HEK293 (cell line): ENCODE results near the gene NFATC1.
"Not testable (repeated sequence)": the region's sequence is repeated elsewhere in the genome, so short reads cannot be mapped to it uniquely, and the experiment has no call there.

Experiments used
- CTCF ChIA-PET: fragments of 350-600 bp; formaldehyde crosslinking; extraction: SDS; loops from one replicate; lab custom pipeline; 2021; ENCODE audit warnings: antibody characterized with exemption; lab: Yijun Ruan, JAX
- POLR2A ChIA-PET: fragments of 300-600 bp; formaldehyde crosslinking; extraction: SDS; loops from one replicate; lab custom pipeline; 2020; ENCODE audit warnings: antibody characterized with exemption, inconsistent platforms; lab: Yijun Ruan, JAX
- H3K27ac ChIP-seq: fragments of 200-500 bp; sonication (Bioruptor generic); 2 replicates; pipeline ENCODE4 v1.5.1; 2014; ENCODE audit warnings: low read depth, low read length, control low read depth, inconsistent platforms; ENCODE audit errors: extremely low read depth
- H3K36me3 ChIP-seq, 2 experiments: fragments of 200-500 bp in 1 of 2; sonication (Bioruptor generic) in 1 of 2; 1 replicate in 1 of 2; 2 replicates in 1 of 2; pipeline ENCODE4 v1.5.1; 2014 to 2017; ENCODE audit warnings: inconsistent platforms in 2 of 2, low read length in 2 of 2; ENCODE audit not compliant: control insufficient read depth in 2 of 2, insufficient read depth in 1 of 2
- H3K4me1 ChIP-seq: fragments of 200-500 bp; sonication (Bioruptor generic); 2 replicates; pipeline ENCODE4 v1.5.1; 2014; ENCODE audit warnings: mild to moderate bottlenecking, low read length, inconsistent platforms; ENCODE audit not compliant: control insufficient read depth, insufficient read depth
- H3K4me3 ChIP-seq: 2 replicates; pipeline ENCODE4 v1.5.1; 2011; ENCODE audit warnings: low read depth, mild to moderate bottlenecking, control low read depth, low read length, moderate library complexity
- H3K9me3 ChIP-seq: fragments of 200-500 bp; sonication (Bioruptor generic); 2 replicates; pipeline ENCODE4 v1.5.1; 2014; ENCODE audit warnings: low read depth, low read length, inconsistent platforms; ENCODE audit not compliant: control insufficient read depth, insufficient read depth
- FEZF1 ChIP-seq: fragments of 450-650 bp; formaldehyde crosslinking; IDR thresholded peaks from 2 replicates; pipeline ENCODE4 v1.5.1; 2016; ENCODE audit warnings: missing biosample characterization, missing genetic modification characterization
- GLI2 ChIP-seq: fragments of 450-650 bp; formaldehyde crosslinking; IDR thresholded peaks from 2 replicates; pipeline ENCODE4; 2017; ENCODE audit warnings: missing biosample characterization, missing genetic modification characterization, low read depth, borderline replicate concordance
- GLIS1 ChIP-seq: fragments of 450-650 bp; formaldehyde crosslinking; IDR thresholded peaks from 2 replicates; pipeline ENCODE4 v1.5.1; 2016; ENCODE audit warnings: missing biosample characterization, missing genetic modification characterization
- KLF10 ChIP-seq: fragments of 450-650 bp; IDR thresholded peaks from 2 replicates; pipeline ENCODE4 v1.5.1; 2018; ENCODE audit warnings: missing biosample characterization, mild to moderate bottlenecking, missing genetic modification characterization
- ZBTB1 ChIP-seq: fragments of 450-650 bp; formaldehyde crosslinking; IDR thresholded peaks from 2 replicates; pipeline ENCODE4 v1.5.1; 2016; ENCODE audit warnings: missing biosample characterization, missing genetic modification characterization
- ZBTB7A ChIP-seq: fragments of 450-650 bp; formaldehyde crosslinking; IDR thresholded peaks from 2 replicates; pipeline ENCODE4 v1.5.1; 2016; ENCODE audit warnings: low read depth, missing biosample characterization, missing genetic modification characterization
- ZNF112 ChIP-seq: fragments of 450-650 bp; formaldehyde crosslinking; IDR thresholded peaks from 2 replicates; pipeline ENCODE4 v1.5.0; 2017; ENCODE audit warnings: missing biosample characterization, missing genetic modification characterization
- ZNF24 ChIP-seq: fragments of 450-650 bp; formaldehyde crosslinking; IDR thresholded peaks from 2 replicates; pipeline ENCODE4 v1.5.1; 2016; ENCODE audit warnings: missing biosample characterization, missing genetic modification characterization
- ZNF311 ChIP-seq: fragments of 450-650 bp; formaldehyde crosslinking; IDR thresholded peaks from 2 replicates; pipeline ENCODE4 v1.5.1; 2017; ENCODE audit warnings: missing biosample characterization, missing genetic modification characterization, borderline replicate concordance
- ZNF335 ChIP-seq: fragments of 450-650 bp; formaldehyde crosslinking; conservative IDR thresholded peaks from 2 replicates; pipeline ENCODE4 v1.5.1; 2016; ENCODE audit warnings: missing biosample characterization, missing genetic modification characterization
- ZNF416 ChIP-seq: fragments of 450-650 bp; formaldehyde crosslinking; IDR thresholded peaks from 2 replicates; pipeline ENCODE4 v1.5.1; 2016; ENCODE audit warnings: missing biosample characterization, missing genetic modification characterization
- ZNF558 ChIP-seq: fragments of 450-650 bp; formaldehyde crosslinking; IDR thresholded peaks from 2 replicates; pipeline ENCODE4 v1.5.1; 2016; ENCODE audit warnings: missing biosample characterization, missing genetic modification characterization
- ZNF585B ChIP-seq: fragments of 450-650 bp; formaldehyde crosslinking; IDR thresholded peaks from 2 replicates; pipeline ENCODE4 v1.5.1; 2016; ENCODE audit warnings: missing biosample characterization, missing genetic modification characterization
- ZNF621 ChIP-seq: fragments of 450-650 bp; formaldehyde crosslinking; IDR thresholded peaks from 2 replicates; pipeline ENCODE4 v1.5.1; 2017; ENCODE audit warnings: missing biosample characterization, missing genetic modification characterization
- ZNF626 ChIP-seq: fragments of 450-650 bp; sonication (Bioruptor Pico); formaldehyde crosslinking; IDR thresholded peaks from 2 replicates; pipeline ENCODE4 v1.5.1; 2018; ENCODE audit warnings: missing biosample characterization, missing genetic modification characterization, inconsistent platforms
- ZNF792 ChIP-seq: fragments of 450-650 bp; formaldehyde crosslinking; IDR thresholded peaks from 2 replicates; pipeline ENCODE4 v1.5.1; 2016; ENCODE audit warnings: missing biosample characterization, missing genetic modification characterization
- ZNF830 ChIP-seq: fragments of 450-650 bp; IDR thresholded peaks from 2 replicates; pipeline ENCODE4 v1.5.0; 2018; ENCODE audit warnings: missing biosample characterization, missing genetic modification characterization, low read depth, mild to moderate bottlenecking, moderate library complexity
- ZXDB ChIP-seq: fragments of 450-650 bp; formaldehyde crosslinking; IDR thresholded peaks from 2 replicates; pipeline ENCODE4 v1.5.1; 2016; ENCODE audit warnings: missing biosample characterization, missing genetic modification characterization
- TF ChIP-seq, protein P1 (sequence below): fragments of 450-650 bp; formaldehyde crosslinking; IDR thresholded peaks from 2 replicates; pipeline ENCODE4 v1.5.1; 2017; ENCODE audit warnings: missing biosample characterization, missing genetic modification characterization
- TF ChIP-seq, protein P2 (sequence below): fragments of 450-650 bp; formaldehyde crosslinking; IDR thresholded peaks from 2 replicates; pipeline ENCODE4 v1.5.1; 2017; ENCODE audit warnings: missing biosample characterization, missing genetic modification characterization
- TF ChIP-seq, protein P3 (sequence below): IDR thresholded peaks from 2 replicates; pipeline ENCODE4 v1.6.1; 2011; ENCODE audit warnings: mild to moderate bottlenecking, low read depth, low read length, borderline replicate concordance
- TF ChIP-seq, protein P4 (sequence below): fragments of 450-650 bp; formaldehyde crosslinking; IDR thresholded peaks from 2 replicates; pipeline ENCODE4 v1.5.1; 2016; ENCODE audit warnings: missing biosample characterization, missing genetic modification characterization

Gene NFATC1

DNA sequence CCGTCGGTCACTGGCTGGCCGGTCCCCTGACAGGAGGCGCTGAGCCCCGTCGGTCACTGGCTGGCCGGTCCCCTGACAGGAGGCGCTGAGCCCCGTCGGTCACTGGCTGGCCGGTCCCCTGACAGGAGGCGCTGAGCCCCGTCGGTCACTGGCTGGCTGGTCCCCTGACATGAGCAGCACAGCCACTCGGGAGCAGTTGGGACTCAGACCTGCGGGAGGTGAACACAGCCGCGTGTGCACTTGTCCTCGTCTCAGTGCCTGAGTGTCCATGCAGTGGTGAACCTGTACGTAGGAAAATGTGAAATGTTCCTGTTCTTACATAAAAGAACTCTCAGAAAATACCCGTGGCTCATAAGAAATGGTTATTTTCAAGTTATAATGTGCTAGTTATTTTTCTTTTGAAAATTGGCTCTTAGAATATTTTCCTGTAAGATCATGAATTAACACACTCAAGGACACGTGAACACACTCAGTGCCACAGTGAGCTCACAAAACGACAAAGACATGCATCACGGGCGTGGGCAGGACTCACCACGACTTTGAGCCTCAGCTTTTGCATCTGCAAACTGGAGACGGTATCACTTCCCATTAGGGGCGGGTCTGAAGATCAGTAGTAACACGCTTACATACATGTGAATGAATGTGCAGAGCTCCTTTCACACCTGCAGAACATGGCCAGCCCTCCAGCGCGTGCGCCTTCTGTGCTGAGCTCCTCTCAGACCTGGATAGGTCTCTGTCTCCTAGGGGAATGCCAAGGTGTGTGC is 21.1 kb upstream of the NFATC1 start:
- TF ChIP-seq ZNF112 (tag by site-specific recombination) = no peak
- no peak for TF ChIP-seq GLI2 (tag by site-specific recombination)
- no peak for TF ChIP-seq ZNF621
- TF ChIP-seq, protein P1, sequence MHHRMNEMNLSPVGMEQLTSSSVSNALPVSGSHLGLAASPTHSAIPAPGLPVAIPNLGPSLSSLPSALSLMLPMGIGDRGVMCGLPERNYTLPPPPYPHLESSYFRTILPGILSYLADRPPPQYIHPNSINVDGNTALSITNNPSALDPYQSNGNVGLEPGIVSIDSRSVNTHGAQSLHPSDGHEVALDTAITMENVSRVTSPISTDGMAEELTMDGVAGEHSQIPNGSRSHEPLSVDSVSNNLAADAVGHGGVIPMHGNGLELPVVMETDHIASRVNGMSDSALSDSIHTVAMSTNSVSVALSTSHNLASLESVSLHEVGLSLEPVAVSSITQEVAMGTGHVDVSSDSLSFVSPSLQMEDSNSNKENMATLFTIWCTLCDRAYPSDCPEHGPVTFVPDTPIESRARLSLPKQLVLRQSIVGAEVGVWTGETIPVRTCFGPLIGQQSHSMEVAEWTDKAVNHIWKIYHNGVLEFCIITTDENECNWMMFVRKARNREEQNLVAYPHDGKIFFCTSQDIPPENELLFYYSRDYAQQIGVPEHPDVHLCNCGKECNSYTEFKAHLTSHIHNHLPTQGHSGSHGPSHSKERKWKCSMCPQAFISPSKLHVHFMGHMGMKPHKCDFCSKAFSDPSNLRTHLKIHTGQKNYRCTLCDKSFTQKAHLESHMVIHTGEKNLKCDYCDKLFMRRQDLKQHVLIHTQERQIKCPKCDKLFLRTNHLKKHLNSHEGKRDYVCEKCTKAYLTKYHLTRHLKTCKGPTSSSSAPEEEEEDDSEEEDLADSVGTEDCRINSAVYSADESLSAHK = no peak
- no peak for TF ChIP-seq ZBTB1
- no peak for TF ChIP-seq ZNF792
- no peak for TF ChIP-seq ZNF335 (tag by site-specific recombination)
- TF ChIP-seq, protein P2, sequence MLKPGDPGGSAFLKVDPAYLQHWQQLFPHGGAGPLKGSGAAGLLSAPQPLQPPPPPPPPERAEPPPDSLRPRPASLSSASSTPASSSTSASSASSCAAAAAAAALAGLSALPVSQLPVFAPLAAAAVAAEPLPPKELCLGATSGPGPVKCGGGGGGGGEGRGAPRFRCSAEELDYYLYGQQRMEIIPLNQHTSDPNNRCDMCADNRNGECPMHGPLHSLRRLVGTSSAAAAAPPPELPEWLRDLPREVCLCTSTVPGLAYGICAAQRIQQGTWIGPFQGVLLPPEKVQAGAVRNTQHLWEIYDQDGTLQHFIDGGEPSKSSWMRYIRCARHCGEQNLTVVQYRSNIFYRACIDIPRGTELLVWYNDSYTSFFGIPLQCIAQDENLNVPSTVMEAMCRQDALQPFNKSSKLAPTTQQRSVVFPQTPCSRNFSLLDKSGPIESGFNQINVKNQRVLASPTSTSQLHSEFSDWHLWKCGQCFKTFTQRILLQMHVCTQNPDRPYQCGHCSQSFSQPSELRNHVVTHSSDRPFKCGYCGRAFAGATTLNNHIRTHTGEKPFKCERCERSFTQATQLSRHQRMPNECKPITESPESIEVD (tag by site-specific recombination) = no peak
- TF ChIP-seq ZNF311 (tag by site-specific recombination) = no peak
- TF ChIP-seq ZNF558 = no peak
- TF ChIP-seq, protein P3, sequence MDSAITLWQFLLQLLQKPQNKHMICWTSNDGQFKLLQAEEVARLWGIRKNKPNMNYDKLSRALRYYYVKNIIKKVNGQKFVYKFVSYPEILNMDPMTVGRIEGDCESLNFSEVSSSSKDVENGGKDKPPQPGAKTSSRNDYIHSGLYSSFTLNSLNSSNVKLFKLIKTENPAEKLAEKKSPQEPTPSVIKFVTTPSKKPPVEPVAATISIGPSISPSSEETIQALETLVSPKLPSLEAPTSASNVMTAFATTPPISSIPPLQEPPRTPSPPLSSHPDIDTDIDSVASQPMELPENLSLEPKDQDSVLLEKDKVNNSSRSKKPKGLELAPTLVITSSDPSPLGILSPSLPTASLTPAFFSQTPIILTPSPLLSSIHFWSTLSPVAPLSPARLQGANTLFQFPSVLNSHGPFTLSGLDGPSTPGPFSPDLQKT = no peak
- no peak for TF ChIP-seq ZNF626 (tag by site-specific recombination)
- TF ChIP-seq ZNF830 (tag by site-specific recombination) = no peak
- no peak for TF ChIP-seq ZBTB7A (tag by site-specific recombination)
- no peak for TF ChIP-seq ZNF585B (tag by site-specific recombination)
- TF ChIP-seq GLIS1 (tag by site-specific recombination) = no peak
- no peak for TF ChIP-seq ZXDB (tag by site-specific recombination)
- no peak for TF ChIP-seq FEZF1 (tag by site-specific recombination)
- CTCF ChIA-PET = interaction anchor here (0.7 to 1.0 kb wide), 2 partner anchors 154 to 1474 kb away, joined by 3 to 4 read pairs; no protein-coding TSS in a partner anchor
- no peak overlapping the region for H3K27ac ChIP-seq
- POLR2A ChIA-PET = no interaction called here
- H3K4me3 ChIP-seq = no peak overlapping the region
- H3K4me1 ChIP-seq = no peaks in the 10 kb centered on the region
- H3K9me3 ChIP-seq = no peaks in the 10 kb centered on the region
- H3K36me3 ChIP-seq = peaks cover 0 to 6% of the 10 kb centered on the region in 2 experiments; a peak in 1 of 3 replicates

DNA sequence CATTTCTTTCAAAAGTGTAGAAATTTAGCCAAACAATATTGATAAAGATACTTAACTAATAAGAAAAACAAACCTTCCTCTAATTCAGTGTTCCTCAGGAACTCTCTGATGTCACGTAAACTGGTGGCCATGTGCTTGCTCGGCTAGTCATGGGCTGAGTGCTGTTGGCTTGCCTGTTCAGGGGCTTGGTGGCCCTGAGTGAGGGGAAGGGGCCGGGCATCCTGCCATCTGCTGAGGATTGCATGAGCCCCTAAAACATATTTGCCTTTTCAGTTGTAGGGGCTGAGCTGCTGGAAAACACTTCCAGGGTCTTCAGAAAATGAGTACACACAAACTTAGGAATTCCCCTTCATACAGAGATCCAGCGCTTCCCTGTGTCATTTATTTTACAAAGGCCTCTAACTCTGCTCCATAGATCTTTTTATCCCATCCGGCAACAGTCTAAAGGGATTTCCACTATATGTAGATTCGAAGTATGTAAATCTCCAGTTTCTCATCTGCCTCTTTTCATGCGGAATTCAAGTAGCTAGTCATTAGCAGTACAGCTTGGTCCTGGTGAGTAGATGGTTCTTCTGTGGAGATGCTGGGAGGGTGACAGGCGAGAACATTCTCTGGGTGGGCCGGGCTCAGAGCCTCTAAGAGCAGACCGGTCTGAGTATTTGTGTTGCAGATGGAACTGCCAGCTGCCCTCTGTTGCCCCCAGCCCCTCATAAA is 20.1 kb upstream of the NFATC1 start:
- no peaks in the 10 kb centered on the region for H3K9me3 ChIP-seq
- POLR2A ChIA-PET = no interaction called here
- CTCF ChIA-PET = interaction anchor here (0.6 to 1.2 kb wide), 7 partner anchors 83 to 1475 kb away, joined by 3 to 4 read pairs (median 3); no protein-coding TSS in a partner anchor
- no peaks in the 10 kb centered on the region for H3K4me1 ChIP-seq
- TF ChIP-seq KLF10 (tag by site-specific recombination) (no peak), ZBTB7A (tag by site-specific recombination) (no peak), ZNF416 (tag by site-specific recombination) (no peak), ZNF24 (no peak)
- TF ChIP-seq, protein P4, sequence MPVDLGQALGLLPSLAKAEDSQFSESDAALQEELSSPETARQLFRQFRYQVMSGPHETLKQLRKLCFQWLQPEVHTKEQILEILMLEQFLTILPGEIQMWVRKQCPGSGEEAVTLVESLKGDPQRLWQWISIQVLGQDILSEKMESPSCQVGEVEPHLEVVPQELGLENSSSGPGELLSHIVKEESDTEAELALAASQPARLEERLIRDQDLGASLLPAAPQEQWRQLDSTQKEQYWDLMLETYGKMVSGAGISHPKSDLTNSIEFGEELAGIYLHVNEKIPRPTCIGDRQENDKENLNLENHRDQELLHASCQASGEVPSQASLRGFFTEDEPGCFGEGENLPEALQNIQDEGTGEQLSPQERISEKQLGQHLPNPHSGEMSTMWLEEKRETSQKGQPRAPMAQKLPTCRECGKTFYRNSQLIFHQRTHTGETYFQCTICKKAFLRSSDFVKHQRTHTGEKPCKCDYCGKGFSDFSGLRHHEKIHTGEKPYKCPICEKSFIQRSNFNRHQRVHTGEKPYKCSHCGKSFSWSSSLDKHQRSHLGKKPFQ (tag by site-specific recombination) = no peak
- no peak overlapping the region for H3K4me3 ChIP-seq
- H3K27ac ChIP-seq = no peak overlapping the region
- peaks cover 0 to 6% of the 10 kb centered on the region in 2 experiments; a peak in 1 of 3 replicates for H3K36me3 ChIP-seq

DNA sequence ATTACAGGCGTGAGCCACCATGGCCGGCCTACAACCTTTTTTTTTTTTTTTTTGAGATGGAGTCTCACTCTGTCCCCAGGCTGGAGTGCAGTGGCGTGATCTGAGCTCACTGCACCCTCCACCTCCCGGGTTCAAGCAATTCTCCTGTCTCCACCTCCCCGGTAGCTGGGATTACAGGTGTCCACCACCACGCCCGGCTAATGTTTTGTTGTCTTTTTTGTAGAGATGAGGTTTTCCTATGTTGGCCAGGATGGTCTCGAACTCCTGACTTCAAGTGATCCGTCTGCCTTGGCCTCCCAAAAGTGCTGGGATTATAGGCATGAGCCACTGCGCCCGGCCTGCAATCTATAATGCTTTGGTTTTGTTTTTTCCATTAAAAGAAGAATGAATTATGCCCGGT is 19.1 kb upstream of the NFATC1 start:
- H3K27ac ChIP-seq, H3K9me3 ChIP-seq, H3K4me1 ChIP-seq, H3K36me3 ChIP-seq, H3K4me3 ChIP-seq: not testable (repeated sequence)
- ChIA-PET POLR2A (interaction anchor here (0.7 kb wide), 1 partner anchor 302 kb away, joined by 5 read pairs; no protein-coding TSS in a partner anchor), CTCF (interaction anchor here (0.6 to 7.4 kb wide), 2 partner anchors 153 to 1312 kb away, joined by 3 to 139 read pairs; no protein-coding TSS in a partner anchor)
